ENCODE results near the gene METTL8. TPM values are rescaled to one million over a fixed set of nuclear protein-coding genes. Genes with fewer than 3 reads are reported as not detected.

The METTL8 gene
- total RNA-seq, 1 experiment from 2014 or later, result 86.2 TPM

DNA sequence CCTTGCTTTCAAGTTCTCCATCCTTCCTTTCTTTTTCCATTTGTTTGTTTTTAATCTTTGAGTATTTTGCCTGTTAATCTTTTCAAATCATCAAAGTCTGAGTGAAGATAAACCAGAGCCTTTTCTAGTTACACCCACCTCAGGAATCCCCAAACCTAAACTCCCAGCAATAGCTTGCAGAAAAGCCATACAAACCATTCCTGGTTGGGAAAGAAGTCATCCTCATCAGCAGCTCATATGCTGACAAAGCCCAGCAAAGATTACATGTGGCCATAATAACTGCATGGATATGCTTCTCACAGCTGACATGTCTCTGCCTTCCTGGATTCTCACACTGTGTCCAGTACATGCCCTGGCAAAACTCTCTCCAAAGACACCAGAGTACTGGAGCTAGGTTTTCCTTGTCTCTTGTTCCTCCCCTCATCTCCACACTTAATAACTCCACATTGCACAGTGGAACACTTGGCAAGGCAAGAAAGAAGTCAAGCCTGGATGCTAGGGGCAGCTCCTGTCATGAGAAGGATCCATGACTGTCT, 146.7 kb downstream of the METTL8 start:
- DNase-seq (ENCODE audit: low spot score), result no peak
- in situ Hi-C loops (cut with HindIII; ENCODE audit: low sequenced_read_pairs), result no loop called here

- in situ Hi-C loops (cut with HindIII; ENCODE audit: low sequenced_read_pairs), result no loop called here
- DNase-seq (ENCODE audit: low spot score), result peak; percentile 87
Observed at GRCh38 chr2:171281110-171281509, 152.7 kb downstream of the METTL8 start.

DNA sequence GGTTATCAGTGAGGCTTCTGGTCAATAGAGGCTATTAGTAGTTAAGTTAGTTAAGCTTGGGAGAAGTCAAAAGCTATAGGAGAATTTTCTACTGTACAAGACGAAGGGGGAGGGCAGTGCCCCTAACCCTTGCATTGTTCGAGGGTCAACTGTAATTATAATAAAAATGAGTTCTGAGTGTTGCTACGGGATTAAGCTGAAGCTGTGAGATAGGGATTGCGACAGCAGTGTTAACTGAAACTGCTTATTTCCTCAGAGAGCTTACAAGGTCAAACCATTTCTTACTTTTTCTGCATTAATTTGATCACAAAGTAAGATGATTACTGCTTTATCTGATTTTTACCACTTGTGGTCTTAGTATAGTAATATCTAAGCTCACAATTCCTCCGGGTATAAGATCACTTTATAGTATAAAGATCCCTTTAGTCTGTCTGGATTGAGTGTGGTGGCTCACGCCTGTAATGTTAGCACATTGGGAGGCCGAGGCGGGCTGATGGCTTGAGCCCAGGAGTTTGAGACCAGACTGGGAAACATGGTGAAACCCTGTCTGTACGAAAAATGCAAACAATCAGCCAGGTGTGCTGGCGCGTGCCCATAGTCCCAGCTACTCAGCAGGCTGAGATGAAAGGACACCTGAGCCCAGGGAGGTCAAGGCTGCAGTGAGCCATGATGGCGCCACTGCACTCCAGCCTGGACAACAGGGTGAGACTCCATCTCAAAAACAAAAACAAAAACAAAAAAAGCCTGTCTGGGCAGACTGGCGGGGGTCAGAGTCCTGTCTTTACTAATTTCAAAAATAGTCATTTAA, 153.6 kb downstream of the METTL8 start:
- no peak for DNase-seq (ENCODE audit: low spot score)
- in situ Hi-C loops (cut with HindIII; ENCODE audit: low sequenced_read_pairs), result no loop called here

DNA sequence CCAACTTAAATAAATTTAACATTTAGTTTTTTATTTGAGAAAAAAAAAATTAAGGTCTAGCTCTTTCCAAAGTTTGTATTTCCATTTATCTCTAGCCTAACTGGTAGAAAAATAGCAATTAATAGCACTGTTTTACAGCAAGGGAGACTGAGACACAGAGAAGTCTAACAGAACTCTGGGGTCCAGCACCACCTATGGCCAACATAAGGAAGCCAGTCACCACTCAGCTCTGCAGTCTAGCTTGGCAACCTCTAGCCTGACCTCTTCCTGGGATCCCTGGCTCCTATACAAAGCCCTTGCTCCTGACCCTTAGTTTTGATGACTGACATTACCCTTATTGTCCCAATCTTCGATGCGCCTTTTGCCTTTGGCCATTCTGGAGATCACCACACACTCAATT, 159.0 kb downstream of the METTL8 start:
- in situ Hi-C loops (cut with HindIII; ENCODE audit: low sequenced_read_pairs), result no loop called here
- DNase-seq (ENCODE audit: low spot score), result no peak

DNA sequence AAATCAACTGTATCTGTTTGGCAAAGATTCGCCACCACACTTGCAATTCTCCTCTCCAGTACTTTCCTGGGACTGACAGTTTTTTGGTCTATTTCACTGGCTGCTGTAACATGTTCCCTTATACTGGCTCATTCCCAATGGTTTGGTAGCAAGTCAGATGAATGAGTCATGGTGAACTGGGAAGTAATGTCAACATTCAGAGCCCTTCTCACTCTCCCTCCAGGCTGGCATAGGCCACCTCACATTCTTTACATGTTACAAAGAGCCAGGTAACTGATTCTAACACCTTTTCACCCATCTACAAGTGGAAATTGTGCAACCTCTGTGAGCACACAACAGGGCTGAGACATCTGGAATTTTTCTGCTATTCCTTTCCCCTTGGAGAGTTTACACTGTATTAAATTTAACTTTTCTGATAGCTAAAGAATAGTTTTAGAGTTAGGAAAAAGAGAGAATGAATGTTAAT, 161.8 kb downstream of the METTL8 start:
- in situ Hi-C loops (cut with HindIII; ENCODE audit: low sequenced_read_pairs), result no loop called here
- DNase-seq (ENCODE audit: low spot score), result peak; percentile 78

DNA sequence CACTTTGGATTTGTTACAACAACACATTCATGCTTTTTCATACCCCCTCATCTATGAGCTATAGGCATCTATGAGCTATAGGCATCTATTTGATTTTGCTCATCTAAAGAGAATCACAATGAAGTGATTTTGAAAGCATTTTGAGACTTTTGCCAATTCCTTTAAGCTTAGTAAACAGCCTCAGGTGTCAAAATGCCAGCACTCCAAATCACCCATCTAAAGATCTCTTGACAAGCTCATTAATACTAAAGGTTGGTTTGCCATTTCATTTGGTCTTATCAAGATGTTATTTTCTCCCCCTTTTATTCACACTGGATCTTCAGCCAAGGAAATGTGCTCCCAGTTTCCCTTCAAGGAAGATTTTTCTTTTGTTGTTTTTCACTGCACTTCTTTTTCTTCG, 162.4 kb downstream of the METTL8 start:
- in situ Hi-C loops (cut with HindIII; ENCODE audit: low sequenced_read_pairs), result no loop called here
- DNase-seq (ENCODE audit: low spot score), result peak; percentile 21

- in situ Hi-C loops (cut with HindIII; ENCODE audit: low sequenced_read_pairs), result no loop called here
- no peak for DNase-seq (ENCODE audit: low spot score)
Observed at GRCh38 chr2:171267855-171268629, 165.7 kb downstream of the METTL8 start.

Other genes with a start within 250 kb of the METTL8 start
- gene DCAF17, start 236 bp upstream of the METTL8 start, total RNA-seq (2014; rRNA removed; shearing (Covaris generic)), result 13.9 and 14.0 TPM in 2 replicates
- gene CYBRD1, start 88.5 kb upstream of the METTL8 start, total RNA-seq (2014; rRNA removed; shearing (Covaris generic)), result 21.7 and 26.2 TPM in 2 replicates